ENCODE data around the gene RNF220.

- TF ChIP-seq CTCF (conservative IDR thresholded peaks at IDR 0.05; ENCODE audit: low read length), result no peak
- TF ChIP-seq EZH2phosphoT487 (IDR thresholded peaks at IDR 0.05; ENCODE audit: borderline replicate concordance), result no peak
Measured at GRCh38 chr1:44631647-44632539, 226.8 kb downstream of the RNF220 start.
